NCI-H345 treated with DMSO at 0.1 percent for 48 hours (cell line): ENCODE data around the gene GPC5.

ENCODE experiments used
- DNase-seq: peaks from one replicate; lab custom pipeline; 2025; ENCODE audit not compliant: unreplicated experiment; lab: John Stamatoyannopoulos, UW

GPC5 gene

GRCh38 chr13:91533354-91533753 is 134.9 kb downstream of the GPC5 start:
- DNase-seq: no peak

DNA sequence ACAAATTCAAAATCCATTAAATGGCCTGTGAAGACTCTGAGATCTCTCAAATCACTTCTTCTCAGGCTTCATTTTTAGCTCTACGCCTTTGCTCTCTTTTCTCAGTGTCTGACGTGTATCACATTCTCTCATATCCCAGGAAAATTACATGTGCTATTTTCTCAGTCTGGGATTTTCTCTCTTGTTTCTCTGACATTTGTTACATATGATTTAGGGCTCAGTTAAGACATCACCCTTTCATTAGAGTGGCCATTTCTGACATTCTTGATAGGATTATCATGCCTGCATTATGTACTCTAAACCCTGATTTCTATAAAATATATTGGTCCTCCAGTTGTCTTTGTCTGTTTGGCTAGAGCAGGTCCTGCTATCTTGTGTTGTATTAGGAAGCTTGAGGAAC is 136.6 kb downstream of the GPC5 start:
- no peak for DNase-seq

DNA sequence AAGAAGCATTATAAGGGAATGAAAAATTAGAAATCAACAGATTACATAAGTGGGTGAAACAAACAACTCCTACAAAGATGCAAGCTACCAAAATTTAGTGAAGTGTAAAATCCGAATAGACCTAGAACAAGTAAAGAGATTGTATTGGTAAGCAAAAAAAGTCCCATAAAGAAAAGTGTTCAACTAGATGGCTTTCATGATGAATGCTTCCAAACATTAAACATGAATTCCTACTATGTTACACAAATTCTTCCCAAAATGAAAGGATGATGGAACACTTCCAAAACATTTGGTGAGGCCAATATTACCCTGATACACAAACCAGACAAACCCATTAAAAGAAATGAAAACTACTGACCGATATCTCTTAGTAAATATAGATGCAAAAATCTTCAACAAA is 139.0 kb downstream of the GPC5 start:
- no peak for DNase-seq

DNA sequence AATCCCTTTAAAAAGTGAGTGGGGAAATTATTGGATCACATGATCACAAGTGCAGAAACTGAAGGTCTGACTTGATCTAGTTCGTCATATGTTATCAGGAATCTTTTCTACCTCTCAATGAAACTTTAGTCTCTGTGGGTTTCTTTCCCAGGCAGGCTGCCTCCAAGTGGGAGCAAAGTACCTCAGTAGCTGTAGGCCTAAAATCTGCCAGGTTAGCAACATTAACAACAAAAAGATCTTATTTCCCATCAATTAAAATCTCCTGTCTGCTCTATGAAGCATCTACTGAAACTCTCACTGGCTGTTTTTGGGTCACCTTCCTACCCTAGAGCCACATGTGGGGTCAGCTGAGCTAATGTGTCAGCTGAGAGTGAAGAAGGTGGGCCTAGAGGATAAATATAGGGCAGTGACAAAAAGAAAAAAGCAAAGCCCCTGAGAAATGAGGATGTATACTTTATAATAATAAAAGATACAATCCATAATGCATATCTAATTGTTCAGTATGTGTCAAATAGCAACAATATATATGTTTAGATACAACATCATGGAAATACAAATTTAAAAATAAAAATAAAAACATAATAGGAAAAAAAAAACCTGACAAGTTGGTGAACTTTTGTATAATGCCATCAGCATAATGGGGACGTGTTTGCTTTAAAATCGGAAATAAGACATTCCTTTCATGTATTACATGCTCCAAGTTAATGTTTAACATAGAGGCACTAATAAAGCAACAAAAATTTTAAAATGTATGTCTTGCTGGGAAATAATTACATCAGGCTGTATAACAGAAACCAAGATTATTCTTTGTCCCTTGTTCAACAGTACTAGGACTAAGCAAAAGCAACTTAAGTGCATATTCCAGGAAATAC is 141.1 kb downstream of the GPC5 start:
- DNase-seq: no peak

GRCh38 chr13:91540158-91540736 is 141.8 kb downstream of the GPC5 start:
- no peak for DNase-seq

DNA sequence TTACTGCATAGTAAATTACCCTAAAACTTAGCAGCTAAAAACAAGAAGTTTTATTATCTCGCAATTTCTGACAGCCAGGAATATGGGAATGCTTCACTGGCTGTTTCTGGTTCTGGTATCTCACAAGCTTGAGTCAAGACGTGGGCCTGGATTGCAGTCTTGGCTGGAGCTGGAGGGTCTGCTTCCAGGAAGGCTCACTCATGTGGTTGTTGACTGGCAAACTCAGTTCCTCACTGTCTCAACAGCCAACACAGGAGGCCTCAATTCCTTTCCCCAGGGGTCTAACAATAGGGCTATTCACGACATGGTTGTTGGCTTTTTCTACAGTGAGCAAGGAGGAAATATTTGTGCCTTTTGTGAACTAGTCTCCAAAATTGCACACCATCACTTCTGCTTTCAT is 146.3 kb downstream of the GPC5 start:
- no peak for DNase-seq

GRCh38 chr13:91546900-91547299 is 148.5 kb downstream of the GPC5 start:
- DNase-seq: no peak

GRCh38 chr13:91553584-91553983 is 155.2 kb downstream of the GPC5 start:
- DNase-seq: no peak

DNA sequence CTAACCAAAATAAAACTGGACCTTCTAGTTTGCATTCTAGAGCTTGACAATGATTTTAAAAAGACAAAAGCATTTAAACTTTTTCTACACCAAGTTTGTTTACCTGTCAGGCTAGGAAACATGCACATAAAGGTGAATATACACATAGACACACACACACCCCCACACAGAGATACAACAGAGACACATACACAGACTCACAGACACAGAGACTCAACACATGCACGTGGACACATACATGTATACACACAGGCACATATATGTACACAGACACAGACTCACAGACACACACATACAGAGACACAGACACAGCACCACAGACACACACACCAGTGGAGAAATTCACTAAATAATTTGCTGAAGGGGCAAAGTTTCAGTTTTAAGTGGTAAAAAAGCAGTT is 155.7 kb downstream of the GPC5 start:
- DNase-seq: no peak

- no peak for DNase-seq
These were observed 159.1 kb downstream of the GPC5 start for GRCh38 chr13:91557328-91558090.

GRCh38 chr13:91563799-91564198 is 165.4 kb downstream of the GPC5 start:
- DNase-seq: no peak

DNA sequence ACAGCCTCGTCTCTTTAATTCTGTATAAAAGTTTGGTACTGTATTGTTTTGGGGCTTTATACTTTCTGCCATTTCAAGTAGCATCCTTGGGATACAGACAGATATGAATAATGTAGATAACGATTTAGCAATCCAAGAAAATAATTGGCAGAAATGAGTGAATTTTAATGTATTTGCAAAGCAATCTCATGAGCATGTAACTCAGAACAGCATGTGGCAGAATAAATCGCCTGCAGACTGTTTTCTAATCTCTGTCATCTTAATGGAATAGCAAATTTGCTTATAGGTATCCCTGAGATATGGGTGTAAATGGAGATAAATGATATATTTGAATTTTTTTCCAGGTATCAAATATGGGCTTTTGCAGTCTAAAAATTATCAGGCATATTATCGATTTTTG is 166.0 kb downstream of the GPC5 start:
- DNase-seq: no peak

DNA sequence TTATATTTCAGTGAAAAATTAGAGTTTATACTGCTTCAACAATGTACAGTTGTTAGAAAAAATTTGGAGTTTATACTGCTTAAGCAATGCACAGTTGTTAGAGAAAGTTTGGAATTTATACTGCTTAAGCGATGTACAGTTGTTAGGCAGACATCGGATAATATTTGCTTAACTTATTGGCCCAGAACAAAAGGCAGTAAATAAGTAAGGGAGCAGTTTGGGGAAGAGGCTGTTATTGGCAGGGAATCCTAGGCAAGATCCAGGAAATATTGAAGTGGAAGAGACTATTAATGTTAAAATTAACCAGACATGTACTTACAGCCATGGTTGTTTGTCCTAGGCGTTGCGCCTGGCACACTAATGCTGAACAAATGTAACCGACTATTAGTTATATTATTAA is 166.9 kb downstream of the GPC5 start:
- no peak for DNase-seq

- DNase-seq: no peak
These were observed 169.2 kb downstream of the GPC5 start for GRCh38 chr13:91567485-91568207.

- DNase-seq: no peak
These were observed 173.3 kb downstream of the GPC5 start for GRCh38 chr13:91571681-91572080.

DNA sequence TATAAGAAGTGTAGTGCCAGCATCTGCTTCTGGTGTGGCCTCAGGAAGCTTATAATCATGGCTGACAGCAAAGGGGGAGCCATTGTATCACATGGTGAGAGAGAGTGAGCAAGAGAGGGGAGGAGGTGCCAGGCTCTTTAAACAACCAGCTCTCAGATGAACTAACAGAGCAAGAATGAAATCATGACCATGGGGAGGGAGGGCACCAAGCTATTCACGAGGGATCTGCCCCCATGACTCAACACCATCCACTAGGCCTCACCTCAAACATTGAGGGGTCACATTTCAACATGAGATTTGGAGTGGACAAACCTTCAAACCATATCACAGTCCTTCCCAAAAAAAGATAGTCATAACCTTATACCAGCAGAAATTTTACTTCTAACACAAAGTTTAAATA is 174.0 kb downstream of the GPC5 start:
- DNase-seq: no peak

- DNase-seq: no peak
These were observed 174.7 kb downstream of the GPC5 start for GRCh38 chr13:91572944-91573598.

- DNase-seq: no peak
These were observed 176.3 kb downstream of the GPC5 start for GRCh38 chr13:91574766-91575165.

- no peak for DNase-seq
These were observed 178.2 kb downstream of the GPC5 start for GRCh38 chr13:91576590-91576989.

GRCh38 chr13:91579320-91579719 is 180.9 kb downstream of the GPC5 start:
- no peak for DNase-seq

GRCh38 chr13:91580749-91581148 is 182.3 kb downstream of the GPC5 start:
- DNase-seq: no peak
